AG04450 (cell line): ENCODE data around the gene C1QTNF1. TPM values are rescaled to one million over a fixed set of nuclear protein-coding genes. Genes with fewer than 3 reads are reported as not detected.

Source experiments
- CTCF ChIA-PET: fragments of 300-600, 350-600 bp; formaldehyde crosslinking; extraction: SDS; loops from one replicate; lab custom pipeline; 2022; ENCODE audit warnings: antibody characterized with exemption, inconsistent platforms; lab: Charles Lee
- POLR2A ChIA-PET: fragments of 350-600 bp; formaldehyde crosslinking; extraction: SDS; loops from one replicate; lab custom pipeline; 2021; ENCODE audit warnings: antibody characterized with exemption, inconsistent platforms; lab: Yijun Ruan, JAX
- DNase-seq: peaks from one replicate; pipeline ENCODE4 v3.0.0-alpha.2; 2011; ENCODE audit warnings: low read depth, low spot score
- H3K27ac ChIP-seq: one replicate; pipeline ENCODE4 v1.5.1; 2012; ENCODE audit warnings: low read depth, low read length, control low read depth
- H3K27me3 ChIP-seq: one replicate; pipeline ENCODE4 v1.6.0; 2012; ENCODE audit warnings: low read length; ENCODE audit not compliant: control insufficient read depth, insufficient read depth
- H3K4me3 ChIP-seq: 2 replicates; pipeline ENCODE4 v1.5.1; 2011; ENCODE audit warnings: mild to moderate bottlenecking, low read depth, low read length, control low read depth
- H3K9me3 ChIP-seq: 2 replicates; pipeline ENCODE4 v1.5.1; 2012; ENCODE audit warnings: low read length; ENCODE audit not compliant: control insufficient read depth, insufficient read depth
- CTCF ChIP-seq: IDR thresholded peaks from 2 replicates; pipeline ENCODE4 v1.5.1; 2011; ENCODE audit warnings: low read depth, low read length, control low read depth, inconsistent platforms
- polyA plus RNA-seq: library from polyadenylated mRNA; depleted of rRNA; stranded (reverse); fragments of >200 nt; gene quantifications from 2 replicates; pipeline ENCODE4 v1.2.3, GENCODE V29; 2011

C1QTNF1 gene
- polyA plus RNA-seq, 1 experiment = 15.4 TPM

GRCh38 chr17:78993241-78993956 lies 30.6 kb upstream of the C1QTNF1 start:
- DNase-seq = no peak

GRCh38 chr17:78993981-78994671 lies 29.8 kb upstream of the C1QTNF1 start:
- H3K27ac ChIP-seq = no peak overlapping the region
- ChIA-PET CTCF (interaction anchor here (1.1 to 1.3 kb wide), 2 partner anchors 16 to 17 kb away, joined by 3 read pairs; partner anchors contain the start of gene CANT1), POLR2A (no interaction called here)
- no peak overlapping the region for H3K4me3 ChIP-seq
- H3K27me3 ChIP-seq = no peaks in the 10 kb centered on the region
- peaks cover 19% of the 10 kb centered on the region; the same call in 1 of the 2 replicates for H3K9me3 ChIP-seq
- no peak for TF ChIP-seq CTCF
- no peak for DNase-seq

More at GRCh38 chr17:78993241-78993956, 30.6 kb upstream of the C1QTNF1 start:
- peaks cover 19% of the 10 kb centered on the region; the same call in 1 of the 2 replicates for H3K9me3 ChIP-seq
- H3K27me3 ChIP-seq = no peaks in the 10 kb centered on the region
- H3K27ac ChIP-seq = no peak overlapping the region
- peak; percentile 77 for TF ChIP-seq CTCF
- ChIA-PET CTCF (interaction anchor here (0.6 to 1.3 kb wide), 11 partner anchors 15 to 937 kb away, joined by 3 to 8 read pairs (median 3); partner anchors contain the start of gene CANT1), POLR2A (no interaction called here)
- H3K4me3 ChIP-seq = no peak overlapping the region

- no peak for TF ChIP-seq CTCF
- Histone ChIP-seq H3K27me3 (no peaks in the 10 kb centered on the region), H3K27ac (no peak overlapping the region), H3K4me3 (no peak overlapping the region), H3K9me3 (peaks cover 19% of the 10 kb centered on the region; the same call in 1 of the 2 replicates)
- CTCF ChIA-PET = no interaction called here
- DNase-seq = no peak
- POLR2A ChIA-PET = interaction anchor here (0.6 kb wide), 1 partner anchor 32 kb away, joined by 5 read pairs; no protein-coding TSS in a partner anchor
These were observed 28.8 kb upstream of the C1QTNF1 start for GRCh38 chr17:78995022-78995760.

GRCh38 chr17:78995761-78996451 lies 28.1 kb upstream of the C1QTNF1 start:
- Histone ChIP-seq H3K27ac (no peak overlapping the region), H3K9me3 (peaks cover 13% of the 10 kb centered on the region; the same call in 1 of the 2 replicates), H3K4me3 (no peak overlapping the region), H3K27me3 (no peaks in the 10 kb centered on the region)
- no peak for TF ChIP-seq CTCF
- ChIA-PET POLR2A (interaction anchor here (0.6 kb wide), 1 partner anchor 31 kb away, joined by 5 read pairs; no protein-coding TSS in a partner anchor), CTCF (no interaction called here)
- DNase-seq = no peak
